ENCODE data around the gene GARIN5A. TPM values are rescaled to one million over a fixed set of nuclear protein-coding genes. Genes with fewer than 3 reads are reported as not detected.
"Not testable (repeated sequence)": the region's sequence is repeated elsewhere in the genome, so short reads cannot be mapped to it uniquely, and the experiment has no call there.

Gene GARIN5A
- total RNA-seq, 4 donors from 2014 or later: 1.7 to 5.9 (median 3.3) TPM

- intact Hi-C loops (cut with DNase I; ENCODE audit: low total_unique reads): no loop called here
- no peak for DNase-seq (ENCODE audit: low spot score in 2 of 2)
- no peak overlapping the region for H3K4me3 ChIP-seq (ENCODE audit: low read depth, poor library complexity, severe bottlenecking)
- WGBS, 2 donors: 89 to 98% methylated on average over 10 of the region's 10 CpGs
- no peak for TF ChIP-seq POLR2A (IDR thresholded peaks at IDR 0.05)
- no peak for TF ChIP-seq CTCF (IDR thresholded peaks at IDR 0.05)
These were observed 28.9 kb downstream of the GARIN5A start for GRCh38 chr19:50447750-50448149.

GRCh38 chr19:50447053-50447452, 29.6 kb downstream of the GARIN5A start:
- WGBS, 2 donors: 83 to 87% methylated on average over 5 of the region's 5 CpGs
- intact Hi-C loops (cut with DNase I; ENCODE audit: low total_unique reads): no loop called here
- H3K4me3 ChIP-seq (ENCODE audit: low read depth, poor library complexity, severe bottlenecking): no peak overlapping the region
- DNase-seq (ENCODE audit: low spot score in 2 of 2): no peak
- TF ChIP-seq CTCF (IDR thresholded peaks at IDR 0.05) (no peak), POLR2A (IDR thresholded peaks at IDR 0.05) (no peak)

- WGBS, 2 donors: 74 to 80% methylated on average over 1 of the region's 1 CpG
- TF ChIP-seq POLR2A (IDR thresholded peaks at IDR 0.05) (no peak), CTCF (IDR thresholded peaks at IDR 0.05) (no peak)
- no peak overlapping the region for H3K4me3 ChIP-seq (ENCODE audit: low read depth, poor library complexity, severe bottlenecking)
- no peak for DNase-seq (ENCODE audit: low spot score in 2 of 2)
- intact Hi-C loops (cut with DNase I; ENCODE audit: low total_unique reads): no loop called here
These were observed 32.6 kb downstream of the GARIN5A start for GRCh38 chr19:50444059-50444458.

GRCh38 chr19:50439130-50439529, 37.5 kb downstream of the GARIN5A start:
- intact Hi-C loops (cut with DNase I; ENCODE audit: low total_unique reads); H3K4me3 ChIP-seq (ENCODE audit: low read depth, poor library complexity, severe bottlenecking); DNase-seq (ENCODE audit: low spot score in 2 of 2): not testable (repeated sequence)
- WGBS, 2 donors: 49 to 65% methylated on average over 2 of the region's 2 CpGs

- TF ChIP-seq CTCF (IDR thresholded peaks at IDR 0.05) (no peak), POLR2A (IDR thresholded peaks at IDR 0.05) (no peak)
- 87 to 88% methylated on average over 5 of the region's 5 CpGs for WGBS, 2 donors
- intact Hi-C loops (cut with DNase I; ENCODE audit: low total_unique reads): no loop called here
- DNase-seq (ENCODE audit: low spot score in 2 of 2): no peak
- no peak overlapping the region for H3K4me3 ChIP-seq (ENCODE audit: low read depth, poor library complexity, severe bottlenecking)
These were observed 38.7 kb downstream of the GARIN5A start for GRCh38 chr19:50437862-50438449.

- H3K4me3 ChIP-seq (ENCODE audit: low read depth, poor library complexity, severe bottlenecking): no peak overlapping the region
- no peak for TF ChIP-seq POLR2A (IDR thresholded peaks at IDR 0.05)
- TF ChIP-seq CTCF (IDR thresholded peaks at IDR 0.05): no peak
- 75 to 85% methylated on average over 12 of the region's 12 CpGs for WGBS, 2 donors
- no peak for DNase-seq (ENCODE audit: low spot score in 2 of 2)
- intact Hi-C loops (cut with DNase I; ENCODE audit: low total_unique reads): no loop called here
These were observed 41.0 kb downstream of the GARIN5A start for GRCh38 chr19:50435627-50436026.
